DMS53 treated with DMSO at 0.1 percent for 48 hours (cell line): ENCODE data around the gene SIN3B.

Experiments
- DNase-seq: peaks from one replicate; lab custom pipeline; 2025; ENCODE audit not compliant: unreplicated experiment; lab: John Stamatoyannopoulos, UW

Gene SIN3B

DNA sequence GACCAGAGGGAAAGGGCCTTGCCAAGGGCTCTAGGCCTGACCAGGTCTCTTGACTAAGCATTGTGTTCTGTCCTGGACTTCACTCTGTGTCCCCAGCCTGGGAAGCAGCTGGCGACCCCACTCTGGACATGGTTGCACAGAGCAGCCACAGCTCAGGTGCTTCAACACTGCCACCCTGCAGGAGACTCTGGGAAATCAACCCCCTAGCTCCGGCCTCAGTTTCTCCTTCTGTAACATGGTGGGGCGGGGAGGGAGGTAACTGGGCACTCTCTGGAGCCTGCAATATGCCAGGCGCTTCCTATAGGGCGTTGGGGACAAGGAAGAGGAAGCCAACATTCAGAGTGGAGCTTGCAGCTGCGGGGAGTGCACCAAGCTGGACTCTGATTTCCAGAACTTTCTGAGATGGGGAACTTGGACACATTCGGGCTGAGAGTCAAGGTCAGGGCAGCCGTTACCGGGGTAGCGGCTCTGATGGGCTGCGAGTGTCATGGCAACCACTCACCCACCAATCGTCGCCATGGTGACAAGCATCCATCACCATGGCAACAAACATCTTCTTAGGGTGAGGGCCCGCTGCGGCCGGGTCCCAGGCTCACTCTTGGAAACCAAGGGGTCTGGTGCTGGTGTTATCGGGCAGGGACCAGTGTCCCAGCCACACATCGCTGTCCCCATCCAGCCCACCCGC, 72.4 kb downstream of the SIN3B start:
- DNase-seq, result no peak

DNA sequence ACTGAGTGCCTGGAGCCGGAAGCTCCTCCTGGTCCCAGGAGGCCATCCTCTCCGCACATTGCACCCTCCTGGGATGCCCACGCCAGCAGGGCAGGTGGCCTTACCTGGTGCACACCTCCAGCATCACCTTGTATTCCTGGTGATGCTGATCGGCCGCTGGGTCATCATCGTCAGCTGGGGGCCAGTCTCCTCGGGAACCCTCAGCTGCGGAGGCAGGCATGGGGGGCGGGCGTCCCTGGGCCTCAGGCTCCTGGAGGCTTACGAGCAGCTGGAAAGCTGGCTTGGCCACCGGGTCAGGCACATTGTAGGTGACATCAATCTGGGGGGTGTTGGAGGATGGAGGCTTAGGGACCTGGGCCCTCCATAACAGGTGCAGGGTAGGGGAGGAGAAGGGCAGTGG, 73.3 kb downstream of the SIN3B start:
- DNase-seq, result no peak

DNA sequence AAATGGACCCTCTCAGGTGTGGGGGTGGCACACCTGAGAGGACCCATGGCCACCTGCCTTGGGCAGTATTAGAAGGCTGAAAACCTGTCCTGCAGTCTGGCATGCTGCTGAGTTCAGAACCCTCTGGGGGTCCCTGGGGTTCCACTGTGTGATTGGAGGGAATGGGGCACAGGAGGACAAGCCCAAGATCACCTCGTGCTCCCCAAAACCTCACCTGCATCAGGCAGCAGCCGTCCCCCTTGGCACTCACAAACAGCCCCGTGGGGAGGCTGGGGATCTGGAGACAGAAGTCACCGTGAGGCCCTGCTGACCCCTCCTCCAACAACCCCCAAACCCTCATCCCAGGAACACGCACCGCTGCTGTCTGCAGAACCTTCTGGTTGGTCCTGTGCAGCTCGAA, 74.1 kb downstream of the SIN3B start:
- DNase-seq, result no peak

DNA sequence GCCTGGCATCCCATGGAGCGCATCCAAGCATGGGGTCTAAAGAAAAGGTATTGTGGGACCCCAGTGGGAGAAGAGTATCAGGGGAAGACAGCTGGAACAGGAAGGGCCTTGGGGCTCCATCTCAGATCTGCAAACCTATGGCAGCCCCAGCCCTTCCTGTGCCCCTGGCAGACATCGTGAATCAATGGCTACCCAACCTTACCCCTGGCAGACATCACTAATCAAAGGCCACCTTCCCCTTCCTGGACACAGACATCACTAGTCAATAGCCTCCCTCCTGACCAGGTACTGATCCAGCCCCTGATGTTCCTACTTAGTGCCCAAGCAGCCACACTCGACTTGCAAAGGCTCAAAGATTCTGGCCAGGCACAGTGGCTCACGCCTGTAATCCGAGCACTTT, 75.4 kb downstream of the SIN3B start:
- no peak for DNase-seq

GRCh38 chr19:16908759-16909158, 79.6 kb downstream of the SIN3B start:
- DNase-seq, result no peak

GRCh38 chr19:16911046-16911445, 81.8 kb downstream of the SIN3B start:
- DNase-seq, result no peak

GRCh38 chr19:16912780-16913179, 83.6 kb downstream of the SIN3B start:
- DNase-seq, result no peak

GRCh38 chr19:16914421-16914820, 85.2 kb downstream of the SIN3B start:
- DNase-seq, result no peak

DNA sequence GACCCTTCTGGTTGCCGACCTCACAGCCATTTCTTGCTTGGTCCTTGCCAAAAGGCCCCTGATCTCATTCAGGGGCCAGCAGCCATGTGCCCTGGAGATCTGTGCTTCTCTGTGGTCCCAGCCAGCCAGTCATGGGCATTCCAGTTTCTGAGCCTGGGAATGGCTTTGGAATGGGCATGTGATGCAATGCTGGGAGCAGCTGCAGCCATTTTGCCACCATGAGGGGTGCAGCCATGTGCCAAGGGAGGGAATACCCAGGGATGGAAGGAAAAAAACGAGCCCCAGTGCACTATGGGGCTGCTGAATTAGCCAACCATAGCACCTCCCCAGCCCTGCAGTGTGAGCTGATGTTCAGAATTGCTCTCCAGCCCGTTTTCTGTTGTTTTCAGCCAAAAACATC, 85.9 kb downstream of the SIN3B start:
- DNase-seq, result no peak

DNA sequence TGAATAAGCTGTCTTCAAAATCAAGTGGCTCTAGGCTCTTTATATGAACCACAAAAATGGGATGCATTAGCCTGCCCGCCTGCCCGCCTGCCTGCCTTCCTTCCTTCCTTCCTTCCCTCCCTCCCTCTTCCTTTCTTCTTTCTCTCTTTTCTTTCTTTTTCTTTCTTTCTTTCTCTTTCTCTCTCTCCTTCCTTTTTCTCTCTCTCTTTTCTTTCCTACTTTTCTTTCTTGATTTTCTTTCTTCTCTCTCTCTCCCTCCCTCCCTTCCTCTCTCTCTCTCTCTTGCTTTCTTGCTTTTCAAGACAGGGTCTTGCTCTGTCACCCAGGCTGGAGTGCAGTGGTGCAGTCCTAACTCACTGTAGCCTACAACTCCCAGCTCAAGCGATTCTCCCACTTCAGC, 86.5 kb downstream of the SIN3B start:
- no peak for DNase-seq

DNA sequence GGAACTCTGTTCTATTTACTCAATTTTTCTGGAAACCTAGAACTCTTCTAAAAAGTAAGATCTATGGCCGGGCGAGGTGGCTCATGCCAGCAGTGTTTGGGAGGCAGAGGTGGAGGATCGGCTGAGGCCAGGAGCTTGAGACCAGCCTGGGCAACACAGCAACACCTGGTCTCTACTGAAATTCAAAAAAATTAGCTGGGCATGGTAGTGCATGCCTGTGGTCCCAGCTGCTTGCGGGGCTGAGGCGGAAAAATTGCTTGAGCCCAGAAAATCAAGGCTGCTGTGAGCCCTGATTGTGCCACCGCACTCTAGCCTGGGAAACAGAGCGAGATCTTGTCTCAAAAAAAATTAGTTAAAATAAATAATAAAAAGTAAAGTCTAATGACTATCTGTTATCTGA, 88.2 kb downstream of the SIN3B start:
- no peak for DNase-seq

DNA sequence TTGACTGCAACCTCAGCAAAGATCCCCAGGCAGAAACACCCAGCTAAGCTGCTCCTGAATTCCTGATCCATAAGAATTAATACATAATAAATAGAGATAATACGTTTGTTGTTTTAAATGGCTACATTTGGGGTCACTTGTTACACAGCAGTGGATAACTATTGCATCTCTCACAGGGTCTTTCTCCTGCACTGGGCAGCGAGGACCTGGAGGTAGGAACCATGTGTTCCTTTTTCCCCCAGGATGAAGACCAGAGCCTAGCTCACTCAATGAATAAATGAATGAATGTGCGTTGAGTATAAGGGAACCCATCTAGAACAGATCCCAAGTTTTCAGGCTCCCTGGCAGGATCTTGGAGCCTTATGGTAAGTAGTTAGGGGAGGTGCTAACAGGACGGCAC, 90.3 kb downstream of the SIN3B start:
- DNase-seq, result no peak

DNA sequence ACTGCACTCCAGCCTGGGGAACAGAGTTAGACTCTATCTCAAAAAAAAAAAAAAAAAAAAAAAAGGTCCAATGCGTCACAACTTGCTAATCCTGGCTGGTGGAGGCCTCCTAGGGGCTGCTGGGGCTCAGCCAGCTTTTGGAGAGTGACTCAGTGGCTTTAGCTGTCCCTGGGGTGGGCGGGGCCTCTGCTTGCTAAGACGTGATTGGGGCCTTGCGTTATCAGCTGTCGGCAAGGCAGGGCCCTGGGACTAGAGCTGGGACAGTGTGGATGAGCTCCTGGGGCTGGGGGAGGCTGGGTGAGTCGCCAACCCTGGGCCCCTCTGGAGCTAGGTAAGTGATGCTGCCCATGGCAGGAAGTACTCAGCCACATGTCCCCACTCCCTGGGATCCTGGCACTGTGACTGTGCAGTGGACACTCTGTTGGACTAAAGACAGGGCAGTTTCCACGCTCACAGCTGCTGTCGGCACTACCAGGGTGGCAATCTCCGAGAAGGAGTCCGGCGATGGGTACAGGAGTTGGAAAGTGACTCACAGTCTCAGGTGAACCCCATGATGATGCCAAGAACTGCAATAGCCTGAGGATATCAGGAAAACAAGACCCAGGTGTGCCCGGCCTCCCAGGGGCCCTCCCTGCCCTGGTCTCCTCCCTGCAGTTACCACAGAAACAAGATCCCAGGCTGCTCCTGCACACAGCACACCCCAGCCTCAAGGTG, 91.8 kb downstream of the SIN3B start:
- DNase-seq, result no peak

DNA sequence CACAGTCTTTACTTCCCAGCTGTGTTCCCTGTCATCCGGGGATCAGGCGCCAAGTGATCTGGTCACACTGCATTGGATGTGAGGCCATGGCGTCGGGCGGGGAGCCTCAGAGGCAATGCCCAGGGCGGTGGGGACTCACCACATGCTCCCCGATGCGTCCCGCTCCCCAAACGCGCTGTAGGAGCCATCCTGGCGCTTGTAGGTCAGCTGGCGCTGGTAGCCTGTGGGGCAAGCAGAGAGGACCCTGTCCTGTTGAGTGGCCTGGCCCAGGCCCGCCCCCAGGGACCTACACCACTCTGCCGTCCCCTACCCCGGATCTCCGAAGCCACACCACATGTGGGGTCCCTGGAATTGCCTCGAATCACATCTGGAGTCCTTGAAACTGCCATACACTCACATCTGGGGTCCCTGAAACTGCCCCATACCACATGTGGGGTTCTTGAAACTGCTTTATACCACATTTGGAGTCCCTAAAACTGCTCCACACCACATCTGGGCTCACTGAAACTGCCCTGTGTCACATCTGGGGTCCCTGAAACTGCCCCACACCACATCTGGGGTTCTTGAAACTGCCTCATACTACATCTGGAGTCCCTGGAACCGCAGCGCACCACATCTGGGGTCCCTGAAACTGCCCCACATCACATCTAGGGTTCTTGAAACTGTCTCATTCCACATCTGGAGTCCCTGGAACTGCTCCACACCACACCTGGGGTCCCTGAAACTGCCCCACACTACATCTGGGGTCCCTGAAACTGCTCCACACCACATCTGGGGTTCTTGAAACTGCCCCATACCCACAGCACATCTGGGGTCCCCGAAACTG, 92.8 kb downstream of the SIN3B start:
- no peak for DNase-seq

DNA sequence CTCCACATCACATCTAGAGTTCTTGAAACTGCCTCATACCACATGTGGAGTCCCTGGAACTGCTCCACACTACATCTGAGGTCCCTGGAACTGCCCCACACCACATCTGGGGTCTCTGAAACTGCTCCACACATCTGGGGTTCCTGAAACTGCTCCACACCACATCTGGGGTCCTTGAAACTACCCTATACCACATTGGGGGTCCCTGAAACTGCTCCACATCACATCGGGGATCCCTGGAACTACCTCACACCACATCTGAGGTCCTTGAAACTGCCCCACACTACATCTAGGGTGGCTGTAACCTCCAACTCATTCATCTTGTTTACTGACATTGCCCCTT, 93.4 kb downstream of the SIN3B start:
- DNase-seq, result no peak

- DNase-seq, result no peak
Measured at GRCh38 chr19:16922949-16923348, 93.8 kb downstream of the SIN3B start.

GRCh38 chr19:16927883-16928282, 98.7 kb downstream of the SIN3B start:
- no peak for DNase-seq

GRCh38 chr19:16928351-16928750, 99.2 kb downstream of the SIN3B start:
- no peak for DNase-seq

DNA sequence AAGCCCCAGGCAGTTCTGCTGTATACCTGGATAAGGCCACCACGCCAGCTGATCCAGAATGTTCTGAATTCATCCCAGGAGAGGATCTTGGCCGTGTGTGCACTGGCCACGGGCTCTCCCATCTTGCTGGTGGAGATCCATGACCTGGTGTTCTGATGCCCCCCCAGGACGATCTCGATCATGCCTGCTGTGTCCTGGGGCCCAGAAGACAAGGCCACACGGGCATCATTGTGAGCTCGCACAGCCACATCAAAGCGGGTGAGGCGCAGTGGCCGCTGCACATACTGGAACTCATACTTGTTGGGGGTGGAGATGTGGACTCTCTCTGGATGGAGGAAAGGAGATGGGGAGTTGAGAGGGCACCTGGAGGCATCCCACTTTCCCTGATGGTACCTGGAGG, 99.7 kb downstream of the SIN3B start:
- no peak for DNase-seq
